Fibroblast of the aortic adventitia (primary cell): ENCODE results near the gene FAM168A. TPM values are rescaled to one million over a fixed set of nuclear protein-coding genes. Genes with fewer than 3 reads are reported as not detected.

Experiments
- DNase-seq: peaks from one replicate; pipeline ENCODE4 v3.0.0-alpha.2; 2010; ENCODE audit warnings: low read depth
- H3K4me3 ChIP-seq: 2 replicates; pipeline ENCODE4 v1.5.1; 2011; ENCODE audit warnings: low read depth, mild to moderate bottlenecking, control low read depth, low read length, moderate library complexity
- CTCF ChIP-seq: IDR thresholded peaks from 2 replicates; pipeline ENCODE4 v1.5.1; 2011; ENCODE audit warnings: mild to moderate bottlenecking, low read length, control low read depth, inconsistent platforms; ENCODE audit not compliant: insufficient read depth
- total RNA-seq: library from RNA; depleted of rRNA; stranded (reverse); fragments of >200 nt; gene quantifications from 2 replicates; pipeline ENCODE4 v1.2.3, GENCODE V29; 2012; ENCODE audit warnings: low replicate concordance

FAM168A gene
- total RNA-seq, 1 donor, result 40.0 TPM

- DNase-seq, result no peak
- no peak overlapping the region for H3K4me3 ChIP-seq
- TF ChIP-seq CTCF, result no peak
Measured at GRCh38 chr11:73398721-73399120, 199.2 kb downstream of the FAM168A start.

- TF ChIP-seq CTCF, result no peak
- DNase-seq, result no peak
- no peak overlapping the region for H3K4me3 ChIP-seq
Measured at GRCh38 chr11:73398132-73398526, 199.8 kb downstream of the FAM168A start.

GRCh38 chr11:73397468-73398131 is 200.3 kb downstream of the FAM168A start:
- H3K4me3 ChIP-seq, result no peak overlapping the region
- DNase-seq, result no peak
- TF ChIP-seq CTCF, result no peak

GRCh38 chr11:73396985-73397384 is 200.9 kb downstream of the FAM168A start:
- no peak for TF ChIP-seq CTCF
- DNase-seq, result no peak
- H3K4me3 ChIP-seq, result no peak overlapping the region

GRCh38 chr11:73396251-73396930 is 201.5 kb downstream of the FAM168A start:
- H3K4me3 ChIP-seq, result no peak overlapping the region
- DNase-seq, result no peak
- TF ChIP-seq CTCF, result no peak

GRCh38 chr11:73395297-73396208 is 202.4 kb downstream of the FAM168A start:
- no peak for TF ChIP-seq CTCF
- no peak for DNase-seq

More at GRCh38 chr11:73395297-73396208, 202.4 kb downstream of the FAM168A start:
- no peak overlapping the region for H3K4me3 ChIP-seq
